ENCODE measurements around the gene FLG2. TPM values are rescaled to one million over a fixed set of nuclear protein-coding genes. Genes with fewer than 3 reads are reported as not detected.

FLG2 gene
- not detected in 2 replicates for total RNA-seq (2014; rRNA removed; shearing (Covaris generic))

- in situ Hi-C loops (cut with HindIII; ENCODE audit: low sequenced_read_pairs): no loop called here
- no peak for DNase-seq (ENCODE audit: low spot score)
These were observed at the start of gene FLG2 for GRCh38 chr1:152359906-152360305. FLG2 (minus strand) TSS chr1:152360006; CDS start chr1:152358884, 1,122 bp downstream.

- in situ Hi-C loops (cut with HindIII; ENCODE audit: low sequenced_read_pairs): no loop called here
- no peak for DNase-seq (ENCODE audit: low spot score)
These were observed 48.9 kb upstream of the FLG2 start for GRCh38 chr1:152408664-152409063.

DNA sequence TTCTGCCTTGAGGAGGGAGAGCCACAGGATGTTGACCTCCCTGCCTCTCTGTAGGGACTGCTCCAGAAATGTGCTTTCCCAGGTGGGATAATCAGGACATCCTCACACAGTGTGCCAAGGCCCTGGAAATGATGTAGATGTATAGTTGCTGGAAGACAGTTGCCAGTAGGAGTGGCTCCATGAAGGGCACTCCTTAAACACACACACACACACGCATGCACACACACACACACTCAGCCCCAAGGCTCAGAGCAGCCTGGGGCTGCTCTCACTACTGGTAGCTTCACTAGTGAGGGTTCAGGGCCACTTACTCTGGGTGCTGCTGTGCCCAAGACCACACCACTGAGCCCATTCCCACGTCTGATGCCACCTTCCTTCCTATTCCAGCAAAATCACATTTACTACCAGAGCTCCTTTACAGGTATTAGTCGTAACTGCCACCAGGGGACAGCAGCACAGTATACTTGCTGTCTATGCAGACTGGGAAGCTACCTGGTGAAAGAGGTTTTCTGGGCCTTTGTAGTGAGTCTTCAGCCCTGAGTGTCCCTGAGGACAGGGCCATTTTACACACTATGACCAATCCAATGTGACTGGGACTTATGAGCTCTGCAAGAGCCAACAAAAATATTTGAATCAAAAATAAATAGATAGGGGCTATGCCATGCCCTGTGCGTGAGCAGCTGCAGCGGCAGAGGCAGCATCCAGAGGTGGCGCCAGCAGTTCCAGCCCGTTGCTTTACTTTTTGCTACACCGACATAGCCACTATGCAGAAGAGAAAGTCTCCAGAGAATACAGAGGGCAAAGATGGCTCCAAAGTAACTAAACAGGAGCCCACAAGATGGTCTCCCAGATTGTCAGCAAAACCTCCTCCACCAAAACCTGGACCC, 39.2 kb upstream of the FLG2 start:
- DNase-seq (ENCODE audit: low spot score): no peak
- in situ Hi-C loops (cut with HindIII; ENCODE audit: low sequenced_read_pairs): no loop called here

- no peak for DNase-seq (ENCODE audit: low spot score)
- in situ Hi-C loops (cut with HindIII; ENCODE audit: low sequenced_read_pairs): no loop called here
These were observed 37.7 kb upstream of the FLG2 start for GRCh38 chr1:152397474-152397873.

DNA sequence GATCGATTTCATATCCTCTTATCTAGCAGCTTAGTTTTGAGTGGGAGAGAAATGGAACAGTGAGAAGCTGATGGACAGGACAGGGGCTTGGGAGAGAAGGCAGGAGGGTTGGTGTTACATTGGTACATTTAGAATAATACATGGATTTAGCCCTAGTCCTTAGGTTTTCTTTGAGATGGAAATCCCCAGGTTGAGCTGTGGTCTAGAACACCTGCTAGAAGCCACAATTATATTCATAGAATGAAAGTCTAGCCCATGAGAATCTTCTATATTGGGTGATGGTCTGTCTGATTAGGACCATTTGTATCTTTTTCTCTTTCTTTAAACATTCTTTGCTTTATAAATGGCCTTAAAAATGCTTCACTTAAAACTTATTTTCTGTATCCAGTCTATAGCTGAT, 34.3 kb upstream of the FLG2 start:
- in situ Hi-C loops (cut with HindIII; ENCODE audit: low sequenced_read_pairs): no loop called here
- DNase-seq (ENCODE audit: low spot score): no peak

- in situ Hi-C loops (cut with HindIII; ENCODE audit: low sequenced_read_pairs): no loop called here
- DNase-seq (ENCODE audit: low spot score): no peak
These were observed 33.1 kb upstream of the FLG2 start for GRCh38 chr1:152392909-152393308.

DNA sequence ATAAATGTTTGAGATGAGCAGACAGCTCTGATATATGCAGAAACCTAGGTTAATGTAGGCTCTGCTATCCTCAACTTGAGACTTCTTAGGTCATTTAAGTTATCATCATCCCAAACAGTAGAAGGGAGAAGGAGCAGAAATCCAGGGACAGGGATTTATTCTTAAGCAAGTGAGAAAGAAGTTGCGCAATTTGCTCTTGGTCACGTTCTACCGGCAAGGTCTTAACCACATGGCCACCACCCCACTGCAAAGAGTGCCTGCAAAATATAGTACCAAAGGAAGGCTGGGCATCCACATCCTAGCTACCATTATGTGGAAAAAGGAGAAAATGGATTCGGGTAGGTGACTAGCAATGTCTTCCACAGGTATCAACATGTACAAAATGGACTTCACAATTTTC, 29.1 kb upstream of the FLG2 start:
- no peak for DNase-seq (ENCODE audit: low spot score)
- in situ Hi-C loops (cut with HindIII; ENCODE audit: low sequenced_read_pairs): no loop called here

DNA sequence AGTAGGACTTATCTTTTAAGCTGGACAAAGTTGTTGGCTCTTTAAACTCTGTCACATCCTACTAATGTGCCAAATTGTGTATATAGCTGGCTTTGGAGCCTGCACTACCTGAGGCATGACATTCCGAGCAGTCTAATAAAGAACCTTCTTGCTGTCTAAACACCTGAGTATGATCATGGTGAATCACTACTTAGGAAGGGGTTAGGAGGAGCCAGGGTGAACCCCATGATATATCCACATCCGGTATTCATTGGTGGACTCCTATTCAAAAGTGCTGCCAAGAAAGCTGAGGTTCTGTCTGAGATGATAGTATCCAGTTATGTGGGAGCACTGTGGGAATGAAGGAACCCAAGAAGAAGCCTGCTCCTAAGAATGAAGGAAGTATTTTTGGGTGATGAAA, 27.1 kb upstream of the FLG2 start:
- in situ Hi-C loops (cut with HindIII; ENCODE audit: low sequenced_read_pairs): no loop called here
- no peak for DNase-seq (ENCODE audit: low spot score)

- DNase-seq (ENCODE audit: low spot score): no peak
- in situ Hi-C loops (cut with HindIII; ENCODE audit: low sequenced_read_pairs): no loop called here
These were observed 21.1 kb upstream of the FLG2 start for GRCh38 chr1:152380932-152381331.

- no peak for DNase-seq (ENCODE audit: low spot score)
- in situ Hi-C loops (cut with HindIII; ENCODE audit: low sequenced_read_pairs): no loop called here
These were observed 14.6 kb upstream of the FLG2 start for GRCh38 chr1:152374451-152374850.

DNA sequence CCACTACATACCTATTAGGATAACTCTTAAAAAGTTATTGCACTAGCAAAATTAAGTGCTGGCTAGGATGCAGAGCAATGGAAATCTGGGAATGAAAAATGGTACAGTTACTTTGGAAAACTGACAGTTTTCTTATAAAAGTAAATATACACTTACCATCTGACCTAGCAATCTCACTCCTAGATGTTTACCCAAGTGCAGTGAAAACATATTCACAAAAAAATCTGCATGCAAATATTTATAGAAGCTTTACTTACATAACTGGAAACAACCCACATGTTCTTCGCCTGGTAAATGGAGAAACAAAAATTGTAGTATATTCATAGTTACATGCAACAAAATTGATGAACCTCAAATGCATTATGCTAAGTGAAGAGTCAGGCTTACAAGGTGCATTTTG, 12.9 kb upstream of the FLG2 start:
- DNase-seq (ENCODE audit: low spot score): no peak
- in situ Hi-C loops (cut with HindIII; ENCODE audit: low sequenced_read_pairs): no loop called here

DNA sequence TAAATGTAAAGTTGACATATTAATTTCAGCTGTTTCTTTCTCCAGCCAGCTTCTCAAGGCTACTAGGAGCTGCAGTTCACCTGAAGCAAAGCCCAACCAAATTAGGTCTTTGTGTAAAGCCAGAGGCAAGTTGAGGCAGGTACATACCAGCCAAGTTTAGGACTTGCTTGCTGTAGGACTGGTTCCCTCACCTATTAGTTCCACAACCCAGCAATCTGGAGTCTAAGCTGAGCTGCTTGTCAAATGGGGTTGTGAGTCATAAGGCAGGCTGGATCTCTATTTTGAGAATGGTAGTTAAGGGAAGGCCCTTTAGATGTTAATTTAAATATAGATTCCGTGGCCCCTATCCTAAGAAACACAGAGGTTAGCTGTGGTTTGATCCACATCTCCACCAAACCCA, 7.6 kb upstream of the FLG2 start:
- DNase-seq (ENCODE audit: low spot score): no peak
- in situ Hi-C loops (cut with HindIII; ENCODE audit: low sequenced_read_pairs): no loop called here

- in situ Hi-C loops (cut with HindIII; ENCODE audit: low sequenced_read_pairs): no loop called here
- DNase-seq (ENCODE audit: low spot score): no peak
These were observed 3.1 kb downstream of the FLG2 start for GRCh38 chr1:152356736-152357135.

GRCh38 chr1:152349611-152350010, 10.2 kb downstream of the FLG2 start:
- in situ Hi-C loops (cut with HindIII; ENCODE audit: low sequenced_read_pairs): no loop called here
- DNase-seq (ENCODE audit: low spot score): no peak

DNA sequence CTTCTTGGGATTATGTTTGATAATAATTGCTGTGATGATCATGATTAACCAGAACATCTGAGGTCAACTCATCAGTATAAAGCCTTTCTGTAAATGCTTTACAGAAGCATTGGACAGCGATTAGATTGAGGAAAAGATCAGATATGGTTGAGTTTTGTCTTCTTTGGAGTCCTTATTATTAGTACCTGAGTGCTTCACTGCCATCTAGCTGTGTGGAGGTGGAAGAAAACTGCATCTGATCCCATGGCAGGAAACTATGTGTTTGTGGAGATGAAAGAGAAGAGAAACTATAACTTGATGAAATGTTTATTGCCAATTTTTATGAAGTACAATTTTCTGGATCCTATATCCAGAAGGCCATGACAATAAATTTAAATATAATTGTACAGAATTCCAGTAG, 11.4 kb downstream of the FLG2 start:
- in situ Hi-C loops (cut with HindIII; ENCODE audit: low sequenced_read_pairs): no loop called here
- no peak for DNase-seq (ENCODE audit: low spot score)

- peak; percentile 20 for DNase-seq (ENCODE audit: low spot score)
- in situ Hi-C loops (cut with HindIII; ENCODE audit: low sequenced_read_pairs): no loop called here
These were observed 12.6 kb downstream of the FLG2 start for GRCh38 chr1:152347116-152347728.

DNA sequence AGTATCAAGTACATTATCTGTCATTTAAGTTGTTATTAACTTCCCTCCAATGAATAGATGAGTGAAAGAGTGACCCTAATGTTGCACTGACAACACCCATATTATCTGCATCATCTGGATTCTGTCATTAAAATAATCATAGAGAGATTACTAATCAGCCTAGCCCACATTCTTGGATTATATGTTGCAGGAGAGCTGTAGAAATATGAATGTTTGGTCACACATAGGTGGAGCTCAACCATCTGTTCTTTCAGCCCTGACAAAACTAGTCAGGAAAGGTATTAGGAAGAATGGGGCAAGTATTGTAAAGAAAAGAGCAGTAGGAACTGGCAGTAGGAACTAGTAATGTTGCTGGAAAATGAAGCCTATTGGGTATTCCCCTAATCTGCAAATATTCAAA, 15.4 kb downstream of the FLG2 start:
- DNase-seq (ENCODE audit: low spot score): no peak
- in situ Hi-C loops (cut with HindIII; ENCODE audit: low sequenced_read_pairs): no loop called here

GRCh38 chr1:152343006-152343405, 16.8 kb downstream of the FLG2 start:
- in situ Hi-C loops (cut with HindIII; ENCODE audit: low sequenced_read_pairs): no loop called here
- DNase-seq (ENCODE audit: low spot score): no peak

DNA sequence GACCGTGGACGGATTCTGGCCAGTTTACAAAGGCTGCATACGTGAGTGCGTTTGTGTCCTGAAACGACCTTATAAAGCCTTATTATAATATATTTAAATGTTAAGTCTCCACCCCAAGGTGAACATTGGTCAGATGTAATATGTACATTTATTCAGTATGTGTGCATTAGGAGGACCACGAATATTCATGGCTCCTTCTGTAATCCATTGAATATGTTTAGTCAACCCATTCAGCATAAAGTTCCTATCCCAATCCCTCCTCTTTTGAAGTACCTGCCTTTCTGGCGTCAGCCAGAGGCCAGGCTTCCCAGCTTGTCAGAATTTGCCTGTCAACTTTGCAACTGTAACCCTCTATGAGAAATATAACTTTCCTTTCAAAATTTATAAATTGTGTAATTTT, 24.4 kb downstream of the FLG2 start:
- DNase-seq (ENCODE audit: low spot score): no peak
- in situ Hi-C loops (cut with HindIII; ENCODE audit: low sequenced_read_pairs): no loop called here

DNA sequence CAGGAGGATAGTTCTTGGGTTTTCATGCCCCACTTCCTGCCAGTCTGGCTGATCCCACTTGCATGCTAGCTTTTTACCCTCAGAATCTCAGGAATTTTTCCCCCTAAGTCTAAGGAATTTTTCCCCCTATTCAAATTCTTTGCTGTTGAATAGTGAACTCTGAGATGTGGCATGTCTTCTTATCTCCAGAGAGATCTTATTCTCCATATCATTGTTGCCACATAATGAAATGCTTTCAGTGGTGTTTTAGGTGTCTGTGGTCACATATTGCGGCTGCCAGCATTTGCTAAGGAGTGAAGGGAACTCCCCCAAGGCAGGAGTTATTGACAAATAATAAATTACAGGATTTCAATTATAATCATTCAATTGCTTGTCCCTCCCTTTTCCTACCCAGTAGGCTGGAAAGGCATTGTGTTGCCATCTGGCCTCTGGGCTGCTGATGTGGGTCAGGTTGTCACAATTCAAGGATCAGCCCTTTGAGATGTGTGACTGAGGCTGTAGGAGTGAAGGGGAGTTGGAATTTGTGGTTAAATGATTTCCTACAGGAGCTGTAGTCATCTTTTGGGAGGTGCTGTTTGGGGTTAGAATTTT, 30.9 kb downstream of the FLG2 start:
- no peak for DNase-seq (ENCODE audit: low spot score)
- in situ Hi-C loops (cut with HindIII; ENCODE audit: low sequenced_read_pairs): no loop called here
